HepG2 (cell line): ENCODE measurements around the gene MED12L. TPM values are rescaled to one million over a fixed set of nuclear protein-coding genes. Genes with fewer than 3 reads are reported as not detected.

Source experiments
- ATAC-seq: fragments of 200-7000 bp; cut with Tn5 transposase; 3 replicates; pipeline ENCODE4 v1.9.1; 2020; ENCODE audit warnings: mild to moderate bottlenecking, moderate library complexity
- BruUV-seq: library from RNA; stranded (reverse); fragments of 400-500 nt; replicated peaks from 2 replicates; lab custom pipeline; 2021; lab: Mats Ljungman, UMichigan
- CTCF ChIA-PET: fragments of 300-600 bp; formaldehyde crosslinking; extraction: SDS; loops from one replicate; lab custom pipeline; 2021; ENCODE audit warnings: low total read pairs, inconsistent platforms, low intra/inter-chr PET ratio; lab: Yijun Ruan, JAX
- POLR2A ChIA-PET: fragments of 350-600 bp; sonication (Branson Sonifier 250); formaldehyde crosslinking; loops from one replicate; lab custom pipeline; 2020; ENCODE audit warnings: antibody characterized with exemption, inconsistent platforms; lab: Yijun Ruan, JAX
- DNase-seq: peaks from one replicate; pipeline ENCODE4 v3.0.0-alpha.2; 2015; ENCODE audit warnings: low spot score
- FAIRE-seq: peaks from 3 replicates; lab custom pipeline; 2011; peaks lifted over from hg19 to GRCh38; lab: Jason Lieb, UNC
- H2AFZ ChIP-seq: one replicate; pipeline ENCODE4 v1.6.1; 2011; ENCODE audit warnings: low read length, inconsistent platforms
- H3K27ac ChIP-seq: fragments of 300-600 bp; 3 replicates; pipeline ENCODE4 v1.8.0; 2011; ENCODE audit warnings: mixed run types, mild to moderate bottlenecking, mixed read lengths, low read length, inconsistent platforms; ENCODE audit not compliant: insufficient read depth; ENCODE audit errors: extremely low read length
- H3K27me3 ChIP-seq, 2 experiments: fragments of 200-600 bp in 1 of 2; 2 replicates in 1 of 2; 3 replicates in 1 of 2; pipeline versions ENCODE4 v1.6.0 to v1.8.0; 2011; ENCODE audit warnings: low read length in 2 of 2, mild to moderate bottlenecking in 2 of 2, moderate library complexity in 2 of 2, inconsistent platforms in 1 of 2; ENCODE audit not compliant: insufficient read depth in 2 of 2, control insufficient read depth in 1 of 2
- H3K36me3 ChIP-seq, 2 experiments: fragments of 200-600 bp in 1 of 2; replicated peaks in 1 of 2; 2 replicates in 1 of 2; 3 replicates in 1 of 2; pipeline versions ENCODE4 v1.5.1 to v1.8.0; 2011; ENCODE audit warnings: low read length in 2 of 2, inconsistent platforms in 1 of 2; ENCODE audit not compliant: insufficient read depth in 2 of 2, control insufficient read depth in 1 of 2
- H3K4me1 ChIP-seq: 2 replicates; pipeline ENCODE4 v1.5.1; 2012; ENCODE audit warnings: low read length, inconsistent platforms; ENCODE audit not compliant: insufficient read depth
- H3K4me2 ChIP-seq: 2 replicates; pipeline ENCODE4 v1.6.0; 2011; ENCODE audit warnings: low read depth, low read length, inconsistent platforms
- H3K4me3 ChIP-seq, 3 experiments: fragments of 200-600 bp in 1 of 3; sonication (generic), shearing (Covaris generic) in 1 of 3; replicated peaks in 1 of 3; 2 replicates each; pipeline ENCODE4 v1.5.1; 2011 to 2016; ENCODE audit warnings: low read length in 3 of 3, inconsistent platforms in 2 of 3, low read depth in 2 of 3, mild to moderate bottlenecking in 2 of 3, control low read depth in 1 of 3, mixed read lengths in 1 of 3; ENCODE audit not compliant: insufficient read depth in 1 of 3
- H3K79me2 ChIP-seq: one replicate; pipeline ENCODE4 v1.6.1; 2011; ENCODE audit warnings: low read length, inconsistent platforms; ENCODE audit not compliant: insufficient read depth
- H3K9ac ChIP-seq: 2 replicates; pipeline ENCODE4 v1.6.0; 2011; ENCODE audit warnings: mild to moderate bottlenecking, low read depth, low read length, inconsistent platforms; ENCODE audit not compliant: insufficient read depth
- H3K9me3 ChIP-seq: 2 replicates; pipeline ENCODE4 v1.5.1; 2012; ENCODE audit warnings: mild to moderate bottlenecking, low read length
- H4K20me1 ChIP-seq: 2 replicates; pipeline ENCODE4 v1.6.0; 2011; ENCODE audit warnings: inconsistent platforms, mild to moderate bottlenecking, low read length, moderate library complexity; ENCODE audit not compliant: insufficient read depth
- ATRX ChIP-seq: sonication (generic); formaldehyde crosslinking; IDR thresholded peaks from 2 replicates; pipeline ENCODE4 v1.4.0; 2020; ENCODE audit warnings: missing genetic modification reagents, borderline replicate concordance
- HCFC1 ChIP-seq: fragments of 150-350 bp; IDR thresholded peaks from 2 replicates; pipeline ENCODE4 v1.6.1; 2014; ENCODE audit warnings: low read depth, low read length
- KDM1A ChIP-seq: IDR thresholded peaks from 2 replicates; pipeline ENCODE4 v1.6.1; 2016; ENCODE audit warnings: missing compliant biosample characterization
- KDM5A ChIP-seq: fragments of 200-600 bp; sonication (generic); IDR thresholded peaks from 2 replicates; pipeline ENCODE4 v1.7.0; 2018; ENCODE audit warnings: antibody characterized with exemption, mild to moderate bottlenecking, low read length, borderline replicate concordance
- NCOA5 ChIP-seq: sonication (generic); formaldehyde crosslinking; IDR thresholded peaks from 2 replicates; pipeline ENCODE4 v1.4.0; 2020; ENCODE audit warnings: missing genetic modification reagents
- SMAD1 ChIP-seq: sonication (generic); formaldehyde crosslinking; IDR thresholded peaks from 2 replicates; pipeline ENCODE4 v1.4.0; 2020; ENCODE audit warnings: missing genetic modification reagents, low read depth, mild to moderate bottlenecking, borderline replicate concordance
- ZFP37 ChIP-seq: sonication (generic); formaldehyde crosslinking; IDR thresholded peaks from 2 replicates; pipeline ENCODE4 v1.4.0; 2020; ENCODE audit warnings: missing genetic modification reagents, borderline replicate concordance
- ZNF614 ChIP-seq: IDR thresholded peaks from 2 replicates; pipeline ENCODE4 v1.6.1; 2018; ENCODE audit warnings: missing biosample characterization, missing genetic modification reagents, inconsistent platforms, borderline replicate concordance
- ZNF782 ChIP-seq: sonication (generic); formaldehyde crosslinking; IDR thresholded peaks from 2 replicates; pipeline ENCODE4 v1.4.0; 2020; ENCODE audit warnings: missing genetic modification reagents, mild to moderate bottlenecking, borderline replicate concordance
- ZSCAN20 ChIP-seq: sonication (generic); formaldehyde crosslinking; IDR thresholded peaks from 2 replicates; pipeline ENCODE4 v1.4.0; 2020; ENCODE audit warnings: missing genetic modification reagents, mild to moderate bottlenecking, borderline replicate concordance
- WGBS: methylation state at CpG from one replicate; pipeline ENCODE4 v1.1.6; 2017; ENCODE audit warnings: low lambda C conversion rate; 5-methylcytosine and 5-hydroxymethylcytosine counted together
- in situ Hi-C: cut with HindIII; loops from 2 replicates; pipeline ENCODE4 v1.10.0; 2017; ENCODE audit warnings: low pct_unique_long_range_greater_than_20kb; ENCODE audit not compliant: extremely low pct_ligation_motif_present
- intact Hi-C: fragments of 100-400 bp; cut with micrococcal nuclease; formaldehyde crosslinking; loops from one replicate; pipeline ENCODE4 v1.10.0; 2022; ENCODE audit not compliant: unreplicated experiment
- polyA plus RNA-seq, 8 experiments: library from polyadenylated mRNA; depleted of rRNA in 3 of 8; stranded (reverse) in 7 of 8; unstranded in 1 of 8; fragments of >200 nt; fragmentation: Illumina TruSeq in 4 of 8; extraction: Trizol in 4 of 8; gene quantifications; 2 replicates each; pipeline versions ENCODE4 v1.2.1 to v1.2.3, GENCODE V29; 2011 to 2016; ENCODE audit warnings: low read depth in 4 of 8, missing spikeins in 1 of 8, mixed read lengths in 1 of 8; ENCODE audit not compliant: insufficient read depth in 1 of 8
- total RNA-seq, 5 experiments: library from RNA; depleted of rRNA; stranded (reverse); fragments of >200 nt; fragmentation: Illumina TruSeq; extraction: Trizol; gene quantifications; 2 replicates each; pipeline ENCODE4 v1.2.3, GENCODE V29; 2016; ENCODE audit warnings: low read depth in 1 of 5
- TF ChIP-seq, protein P1 (sequence below): fragments of 450-650 bp; IDR thresholded peaks from 2 replicates; pipeline ENCODE4 v1.6.1; 2016
- TF ChIP-seq, protein P2 (sequence below): sonication (generic); formaldehyde crosslinking; IDR thresholded peaks from 2 replicates; pipeline ENCODE4 v1.4.0; 2020; ENCODE audit warnings: low read depth, mild to moderate bottlenecking, missing genetic modification reagents
- TF ChIP-seq, protein P3 (sequence below), 2 experiments: sonication (generic) in 1 of 2; formaldehyde crosslinking in 1 of 2; IDR thresholded peaks; 2 replicates each; pipeline versions ENCODE4 v1.6.1 to v1.9.0; 2014 to 2022; ENCODE audit warnings: antibody characterized with exemption in 1 of 2, borderline replicate concordance in 1 of 2, inconsistent platforms in 1 of 2, low read depth in 1 of 2, missing genetic modification reagents in 1 of 2
- TF ChIP-seq, protein P4 (sequence below): IDR thresholded peaks from 2 replicates; pipeline ENCODE4 v1.6.1; 2016; ENCODE audit warnings: low read depth

The MED12L gene
- total and polyA plus RNA-seq, 2 of the 13 experiments (the other 11 are each of a cell fraction or from before 2014, with no cell fraction given), result 0.07 to 0.64 TPM

DNA sequence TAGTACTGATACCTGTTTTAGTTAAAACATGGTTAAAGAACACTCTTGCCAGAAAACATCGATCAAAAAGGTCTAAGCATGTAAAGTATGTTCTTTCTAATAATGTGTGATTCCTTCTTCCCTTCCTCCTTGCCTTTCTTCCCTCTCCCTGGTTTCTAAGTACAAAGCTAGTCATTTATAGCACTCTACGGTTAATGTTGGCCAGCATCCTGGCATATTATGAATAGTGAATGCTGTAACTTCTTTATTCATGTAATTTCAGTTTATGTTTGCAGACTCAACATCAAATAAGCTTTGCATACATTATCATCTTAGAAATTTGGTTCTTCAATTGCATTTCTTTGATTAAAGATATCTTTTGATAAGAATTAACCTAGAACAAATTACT is 272.0 kb downstream of the MED12L start:
- no peak for ATAC-seq
- in situ Hi-C loops, result no loop called here
- CTCF ChIA-PET, result no interaction called here
- no peak overlapping the region for H3K9ac ChIP-seq
- no peaks in the 10 kb centered on the region for H3K4me1 ChIP-seq
- BruUV-seq, result no TSS peak
- intact Hi-C loops, result no loop called here
- H3K4me2 ChIP-seq, result no peak overlapping the region
- no peaks in the 10 kb centered on the region for H3K27me3 ChIP-seq
- H3K27ac ChIP-seq, result no peak overlapping the region
- no peaks in the 10 kb centered on the region for H4K20me1 ChIP-seq
- no peaks in the 10 kb centered on the region for H3K79me2 ChIP-seq
- H3K4me3 ChIP-seq, result no peak overlapping the region
- FAIRE-seq, result no peak
- POLR2A ChIA-PET, result no interaction called here
- no peaks in the 10 kb centered on the region for H3K9me3 ChIP-seq
- no peak overlapping the region for H2AFZ ChIP-seq
- no peaks in the 10 kb centered on the region for H3K36me3 ChIP-seq
- 52% methylated on average over 2 of the region's 2 CpGs for WGBS
- no peak for DNase-seq
- TF ChIP-seq HCFC1 (no peak), ZFP37 (CRISPR knock-in tag) (no peak), ZNF614 (CRISPR knock-in tag) (no peak), KDM1A (CRISPR knock-in tag) (no peak), ZNF782 (CRISPR knock-in tag) (no peak), ATRX (CRISPR knock-in tag) (no peak), NCOA5 (no peak), SMAD1 (CRISPR knock-in tag) (no peak), ZSCAN20 (CRISPR knock-in tag) (no peak), KDM5A (no peak)
- TF ChIP-seq, protein P1, sequence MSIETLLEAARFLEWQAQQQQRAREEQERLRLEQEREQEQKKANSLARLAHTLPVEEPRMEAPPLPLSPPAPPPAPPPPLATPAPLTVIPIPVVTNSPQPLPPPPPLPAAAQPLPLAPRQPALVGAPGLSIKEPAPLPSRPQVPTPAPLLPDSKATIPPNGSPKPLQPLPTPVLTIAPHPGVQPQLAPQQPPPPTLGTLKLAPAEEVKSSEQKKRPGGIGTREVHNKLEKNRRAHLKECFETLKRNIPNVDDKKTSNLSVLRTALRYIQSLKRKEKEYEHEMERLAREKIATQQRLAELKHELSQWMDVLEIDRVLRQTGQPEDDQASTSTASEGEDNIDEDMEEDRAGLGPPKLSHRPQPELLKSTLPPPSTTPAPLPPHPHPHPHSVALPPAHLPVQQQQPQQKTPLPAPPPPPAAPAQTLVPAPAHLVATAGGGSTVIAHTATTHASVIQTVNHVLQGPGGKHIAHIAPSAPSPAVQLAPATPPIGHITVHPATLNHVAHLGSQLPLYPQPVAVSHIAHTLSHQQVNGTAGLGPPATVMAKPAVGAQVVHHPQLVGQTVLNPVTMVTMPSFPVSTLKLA, result no peak
- TF ChIP-seq, protein P2, sequence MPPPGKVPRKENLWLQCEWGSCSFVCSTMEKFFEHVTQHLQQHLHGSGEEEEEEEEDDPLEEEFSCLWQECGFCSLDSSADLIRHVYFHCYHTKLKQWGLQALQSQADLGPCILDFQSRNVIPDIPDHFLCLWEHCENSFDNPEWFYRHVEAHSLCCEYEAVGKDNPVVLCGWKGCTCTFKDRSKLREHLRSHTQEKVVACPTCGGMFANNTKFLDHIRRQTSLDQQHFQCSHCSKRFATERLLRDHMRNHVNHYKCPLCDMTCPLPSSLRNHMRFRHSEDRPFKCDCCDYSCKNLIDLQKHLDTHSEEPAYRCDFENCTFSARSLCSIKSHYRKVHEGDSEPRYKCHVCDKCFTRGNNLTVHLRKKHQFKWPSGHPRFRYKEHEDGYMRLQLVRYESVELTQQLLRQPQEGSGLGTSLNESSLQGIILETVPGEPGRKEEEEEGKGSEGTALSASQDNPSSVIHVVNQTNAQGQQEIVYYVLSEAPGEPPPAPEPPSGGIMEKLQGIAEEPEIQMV (CRISPR knock-in tag), result no peak
- TF ChIP-seq, protein P3, sequence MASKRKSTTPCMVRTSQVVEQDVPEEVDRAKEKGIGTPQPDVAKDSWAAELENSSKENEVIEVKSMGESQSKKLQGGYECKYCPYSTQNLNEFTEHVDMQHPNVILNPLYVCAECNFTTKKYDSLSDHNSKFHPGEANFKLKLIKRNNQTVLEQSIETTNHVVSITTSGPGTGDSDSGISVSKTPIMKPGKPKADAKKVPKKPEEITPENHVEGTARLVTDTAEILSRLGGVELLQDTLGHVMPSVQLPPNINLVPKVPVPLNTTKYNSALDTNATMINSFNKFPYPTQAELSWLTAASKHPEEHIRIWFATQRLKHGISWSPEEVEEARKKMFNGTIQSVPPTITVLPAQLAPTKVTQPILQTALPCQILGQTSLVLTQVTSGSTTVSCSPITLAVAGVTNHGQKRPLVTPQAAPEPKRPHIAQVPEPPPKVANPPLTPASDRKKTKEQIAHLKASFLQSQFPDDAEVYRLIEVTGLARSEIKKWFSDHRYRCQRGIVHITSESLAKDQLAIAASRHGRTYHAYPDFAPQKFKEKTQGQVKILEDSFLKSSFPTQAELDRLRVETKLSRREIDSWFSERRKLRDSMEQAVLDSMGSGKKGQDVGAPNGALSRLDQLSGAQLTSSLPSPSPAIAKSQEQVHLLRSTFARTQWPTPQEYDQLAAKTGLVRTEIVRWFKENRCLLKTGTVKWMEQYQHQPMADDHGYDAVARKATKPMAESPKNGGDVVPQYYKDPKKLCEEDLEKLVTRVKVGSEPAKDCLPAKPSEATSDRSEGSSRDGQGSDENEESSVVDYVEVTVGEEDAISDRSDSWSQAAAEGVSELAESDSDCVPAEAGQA (IDR thresholded peaks at IDR 0.05; ENCODE audit: low read depth), result no peak
- TF ChIP-seq, protein P3 (CRISPR knock-in tag; IDR thresholded peaks at IDR 0.05; ENCODE audit: borderline replicate concordance), result no peak
- TF ChIP-seq, protein P4, sequence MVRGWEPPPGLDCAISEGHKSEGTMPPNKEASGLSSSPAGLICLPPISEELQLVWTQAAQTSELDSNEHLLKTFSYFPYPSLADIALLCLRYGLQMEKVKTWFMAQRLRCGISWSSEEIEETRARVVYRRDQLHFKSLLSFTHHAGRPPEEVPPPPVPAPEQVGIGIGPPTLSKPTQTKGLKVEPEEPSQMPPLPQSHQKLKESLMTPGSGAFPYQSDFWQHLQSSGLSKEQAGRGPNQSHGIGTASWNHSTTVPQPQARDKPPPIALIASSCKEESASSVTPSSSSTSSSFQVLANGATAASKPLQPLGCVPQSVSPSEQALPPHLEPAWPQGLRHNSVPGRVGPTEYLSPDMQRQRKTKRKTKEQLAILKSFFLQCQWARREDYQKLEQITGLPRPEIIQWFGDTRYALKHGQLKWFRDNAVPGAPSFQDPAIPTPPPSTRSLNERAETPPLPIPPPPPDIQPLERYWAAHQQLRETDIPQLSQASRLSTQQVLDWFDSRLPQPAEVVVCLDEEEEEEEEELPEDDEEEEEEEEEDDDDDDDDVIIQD (CRISPR knock-in tag), result no peak
